ENCODE measurements around the gene APRT.

APRT gene

DNA sequence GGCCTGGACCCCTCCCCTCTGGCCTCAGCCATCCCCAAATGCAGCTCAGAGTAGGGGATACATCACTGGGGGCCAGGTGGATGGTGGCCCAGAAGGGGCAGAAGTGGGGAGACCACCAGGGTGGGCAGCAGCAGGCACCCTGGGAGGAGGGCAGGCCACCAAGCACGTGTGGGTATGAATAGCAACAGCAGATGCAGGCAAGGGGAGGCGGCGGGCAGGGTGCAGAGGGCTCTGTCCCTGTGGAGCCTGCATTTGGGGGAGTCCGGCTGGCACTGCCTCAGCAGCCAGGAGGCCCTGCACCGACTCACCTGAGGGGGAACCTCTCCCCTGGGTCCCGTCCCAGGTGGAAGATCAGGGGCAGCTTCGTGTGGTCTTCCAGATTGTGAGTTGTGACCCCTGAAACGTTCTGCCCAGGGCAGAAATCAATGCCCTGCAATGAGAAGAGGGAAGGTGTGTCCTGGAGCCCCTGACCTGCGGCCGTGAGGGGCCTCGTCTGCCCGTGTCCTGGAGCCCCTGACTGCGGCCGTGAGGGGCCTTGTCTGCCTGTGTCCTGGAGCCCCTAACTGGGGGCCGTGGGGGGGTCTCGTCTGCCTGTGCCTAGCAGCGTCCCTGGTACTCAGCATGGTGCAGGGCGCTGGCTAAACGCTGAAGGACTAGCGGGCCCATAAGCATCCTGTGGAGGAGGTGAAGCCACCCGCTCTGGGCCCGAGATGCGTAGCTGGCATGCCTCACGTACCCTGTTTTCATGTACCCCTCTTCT is 10.7 kb upstream of the APRT start:
- no peak for DNase-seq (ENCODE audit: low spot score)

DNA sequence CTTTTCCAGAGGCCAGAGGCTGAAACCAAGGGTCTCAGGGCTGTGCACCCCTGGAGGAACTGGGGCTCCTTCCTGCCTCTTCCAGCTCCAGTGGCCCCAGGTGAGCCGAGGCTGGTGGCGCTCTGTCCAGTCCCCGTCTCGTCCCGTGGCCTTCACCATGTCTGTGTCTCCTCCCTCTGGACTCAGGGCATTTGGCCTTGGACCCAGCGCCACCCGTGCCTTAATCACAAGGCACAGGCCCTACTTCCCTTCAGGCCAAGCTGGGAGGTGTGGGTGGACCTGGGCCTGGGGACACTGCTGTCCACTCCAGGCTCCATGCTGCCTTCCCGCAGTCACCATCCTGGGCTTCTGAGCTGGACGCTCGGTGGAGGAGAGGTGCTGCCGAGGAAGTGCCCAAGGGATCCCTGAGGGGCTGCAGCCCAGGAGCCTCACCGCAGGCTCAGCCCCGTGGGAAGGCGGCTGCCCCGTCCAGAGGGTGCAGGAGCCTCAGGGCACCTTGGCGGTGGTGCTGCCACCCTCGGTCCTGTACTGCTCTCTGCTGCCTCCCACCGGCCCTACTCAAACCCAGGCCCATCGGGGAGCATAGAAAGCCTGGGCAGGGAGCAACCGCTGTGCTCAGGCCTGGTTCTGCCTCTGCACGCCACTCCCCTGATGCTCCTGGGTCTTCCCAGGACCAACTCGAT is 9.6 kb upstream of the APRT start:
- no peak for DNase-seq (ENCODE audit: low spot score)

DNA sequence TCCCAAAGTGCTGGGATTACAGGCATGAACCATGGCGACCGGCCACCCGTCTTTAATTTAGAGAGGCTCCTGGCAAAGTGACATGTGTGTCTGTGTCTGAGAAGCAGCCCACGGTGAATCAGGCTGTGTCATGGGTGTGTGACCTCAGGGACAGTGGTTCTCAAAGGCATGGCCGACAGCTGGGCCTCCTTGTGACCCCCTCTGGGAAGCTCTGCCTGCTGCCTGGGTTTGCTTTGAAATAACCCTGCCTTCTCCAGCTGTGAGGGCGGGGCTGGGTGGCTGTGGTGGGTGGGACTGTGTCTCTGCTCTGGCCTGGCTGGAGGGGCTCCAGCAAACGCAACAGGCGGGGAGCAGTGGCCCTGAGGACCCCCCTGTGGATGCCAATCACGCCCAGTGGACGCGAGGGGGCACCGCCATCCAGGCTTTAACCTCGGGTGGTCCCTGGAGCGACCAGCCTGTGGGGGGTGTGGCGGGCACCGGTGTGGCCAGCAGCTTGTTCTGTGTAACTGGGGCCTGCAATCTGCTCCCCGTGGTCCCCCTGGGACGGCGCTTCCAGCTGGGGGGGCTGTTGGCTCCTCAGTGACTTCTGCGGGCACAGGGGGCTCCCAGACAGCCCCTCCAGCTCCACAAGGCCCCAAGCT is 8.8 kb upstream of the APRT start:
- no peak for DNase-seq (ENCODE audit: low spot score)

DNA sequence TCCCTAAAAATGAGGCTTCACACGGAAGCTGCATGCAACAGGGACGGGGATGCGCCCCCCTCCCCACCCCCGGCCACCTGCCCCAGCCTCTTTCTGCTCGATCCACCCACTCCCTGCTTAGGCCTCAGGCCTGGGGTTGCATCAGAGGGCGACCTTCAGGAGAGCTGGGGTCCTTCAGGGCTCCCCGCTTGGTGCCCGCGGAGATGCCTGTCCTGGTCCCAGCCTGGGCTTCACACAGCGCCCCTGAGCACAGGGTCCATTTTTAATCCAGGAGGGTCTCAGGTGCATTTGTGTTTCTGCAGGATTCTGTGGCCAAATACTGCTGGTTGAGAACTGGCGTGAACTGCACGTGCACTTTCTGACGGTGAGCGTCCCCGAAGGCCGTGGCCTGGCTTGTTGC is 7.4 kb upstream of the APRT start:
- DNase-seq (ENCODE audit: low spot score): no peak

DNA sequence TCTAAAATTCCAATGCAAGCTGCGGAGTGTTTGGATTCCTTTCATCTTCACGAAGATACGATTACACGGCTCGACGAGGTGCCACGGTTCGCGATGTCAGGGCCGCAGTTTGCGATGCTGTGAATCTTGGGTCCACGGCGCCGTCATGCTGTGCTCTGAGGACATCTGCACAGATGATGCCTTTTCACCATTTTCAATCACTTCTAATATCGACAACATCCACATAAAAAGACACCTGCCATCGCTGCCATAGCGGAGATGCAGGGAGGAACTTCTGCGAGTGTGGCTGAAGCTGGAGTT is 6.8 kb upstream of the APRT start:
- no peak for DNase-seq (ENCODE audit: low spot score)

DNA sequence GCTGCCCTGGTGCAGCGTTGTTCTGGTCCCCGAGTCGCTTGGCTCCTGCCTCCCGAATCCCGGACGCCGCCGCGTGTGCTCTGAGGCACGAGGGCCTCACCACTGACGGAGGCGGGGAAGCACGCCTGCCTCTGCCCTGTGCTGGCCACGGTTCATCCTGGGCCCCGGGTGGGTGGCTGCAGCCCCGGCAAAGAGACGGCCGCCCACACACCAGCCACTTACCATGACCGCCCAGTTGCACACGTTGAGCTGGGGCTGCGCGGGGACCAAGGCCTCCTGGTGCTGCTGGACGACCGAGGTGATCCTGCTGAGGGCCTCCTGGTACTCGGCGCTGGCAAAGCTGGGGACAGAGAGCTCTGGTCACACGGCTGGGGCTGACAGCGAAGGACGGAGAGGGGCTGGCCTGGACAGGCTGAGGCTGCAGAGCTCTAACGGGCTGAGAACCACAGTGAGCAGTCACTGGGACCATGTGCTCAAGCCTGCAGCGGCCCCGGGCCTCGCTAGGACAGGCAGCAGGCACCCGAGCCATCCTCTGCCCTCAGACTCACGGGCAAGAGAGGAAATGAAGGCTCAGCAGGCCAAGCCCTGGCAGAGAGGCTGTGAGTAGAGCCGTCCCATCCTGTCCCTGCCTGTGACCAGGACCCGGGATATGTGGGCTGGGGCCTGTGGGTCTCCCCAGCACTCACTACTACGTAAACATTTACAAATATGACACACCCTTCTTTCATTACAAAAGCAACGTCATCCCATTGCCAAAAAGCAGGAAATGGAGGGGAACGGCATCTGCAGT is 6.3 kb upstream of the APRT start:
- no peak for DNase-seq (ENCODE audit: low spot score)

DNA sequence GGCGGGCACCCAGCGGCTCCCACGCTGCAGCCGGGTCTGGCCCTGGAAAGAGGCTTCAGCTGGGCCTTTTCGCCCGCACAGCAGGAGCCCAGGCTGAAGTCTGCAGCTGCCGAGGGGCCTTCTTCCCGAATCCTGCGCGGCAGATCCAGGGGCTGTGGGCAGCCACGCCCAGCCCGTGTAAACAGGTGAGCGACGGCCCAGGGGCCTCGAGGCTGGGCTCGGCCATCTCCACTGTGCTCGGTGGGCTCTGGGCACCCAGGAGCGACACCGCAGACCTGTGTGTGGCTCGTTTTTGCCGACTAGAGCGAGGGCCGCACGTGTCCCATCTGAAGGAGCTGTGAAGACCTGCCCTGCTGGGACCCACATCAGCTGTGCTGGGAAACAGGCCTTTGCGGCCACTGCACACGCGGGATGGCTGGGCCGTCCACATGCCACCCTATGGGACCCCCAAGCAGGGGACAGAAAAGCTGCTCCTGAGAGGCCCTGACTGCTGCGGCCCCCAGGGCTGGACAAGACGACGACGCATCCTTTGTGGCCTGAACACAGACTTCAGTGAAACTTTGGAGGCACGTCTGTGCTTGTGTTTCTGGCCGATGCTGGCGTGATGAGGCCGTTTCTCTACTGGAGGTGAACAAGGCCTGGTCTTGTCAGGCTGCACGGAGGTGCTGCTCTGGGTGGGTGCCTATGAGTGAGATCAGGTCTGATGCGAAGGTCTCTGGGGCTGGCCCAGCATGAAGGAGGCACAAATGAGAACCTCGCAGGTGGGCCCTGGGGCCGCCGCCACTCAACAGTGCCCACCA is 5.2 kb upstream of the APRT start:
- no peak for DNase-seq (ENCODE audit: low spot score)

DNA sequence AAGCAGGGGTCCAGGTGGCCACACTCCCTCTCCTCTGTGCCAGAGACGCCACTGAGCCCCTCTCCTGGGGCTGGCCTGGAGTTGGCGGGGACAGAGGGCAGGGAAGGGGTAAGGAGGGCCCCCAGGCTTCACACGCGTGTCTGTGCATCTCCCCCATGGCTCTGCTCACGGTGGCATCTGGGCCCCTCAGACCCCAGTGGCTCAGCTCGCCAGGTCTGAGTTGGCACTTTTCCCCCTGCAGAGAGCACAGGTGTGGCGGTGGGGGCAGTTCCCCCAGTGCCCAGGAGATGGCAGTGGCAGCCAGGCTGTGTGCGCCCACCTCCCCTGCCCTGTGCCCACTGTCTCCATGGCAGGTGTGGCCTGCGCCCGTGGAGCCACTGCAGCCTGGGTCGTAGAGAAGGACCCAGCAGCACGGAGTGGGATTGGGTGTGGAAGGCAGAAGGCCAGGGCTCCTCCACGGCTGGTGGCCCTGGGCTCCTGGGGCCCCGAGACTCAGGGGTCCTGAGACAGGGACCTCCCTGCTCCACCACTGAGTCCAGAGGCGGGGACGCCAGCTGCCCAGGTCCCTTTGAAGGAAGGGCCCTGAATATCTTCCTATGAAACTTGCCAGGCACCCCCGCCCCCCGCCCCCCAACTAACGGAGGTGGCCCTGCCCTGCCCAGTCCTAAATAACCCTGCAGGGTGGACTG is 4.3 kb upstream of the APRT start:
- DNase-seq (ENCODE audit: low spot score): no peak

DNA sequence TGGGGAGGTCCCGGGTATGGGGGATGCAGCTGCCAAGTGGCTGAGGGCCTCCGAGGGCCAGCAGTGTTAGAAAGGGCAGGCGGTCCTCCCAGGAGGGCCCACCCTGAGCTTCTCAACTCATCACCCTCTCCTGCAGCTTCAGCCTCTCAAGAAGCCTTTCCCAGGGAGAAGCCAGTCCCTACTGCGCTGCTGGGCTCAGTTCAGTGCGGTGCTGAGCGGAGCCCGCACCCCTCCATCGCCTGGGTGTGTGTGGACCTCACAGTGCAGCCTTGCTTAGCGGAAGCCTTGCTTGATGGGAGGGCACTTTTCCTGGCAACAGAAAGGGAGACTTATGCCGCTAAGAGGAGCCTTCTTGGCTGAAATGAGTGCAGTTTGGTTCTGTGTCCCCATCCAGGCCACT is 3.5 kb upstream of the APRT start:
- no peak for DNase-seq (ENCODE audit: low spot score)

DNA sequence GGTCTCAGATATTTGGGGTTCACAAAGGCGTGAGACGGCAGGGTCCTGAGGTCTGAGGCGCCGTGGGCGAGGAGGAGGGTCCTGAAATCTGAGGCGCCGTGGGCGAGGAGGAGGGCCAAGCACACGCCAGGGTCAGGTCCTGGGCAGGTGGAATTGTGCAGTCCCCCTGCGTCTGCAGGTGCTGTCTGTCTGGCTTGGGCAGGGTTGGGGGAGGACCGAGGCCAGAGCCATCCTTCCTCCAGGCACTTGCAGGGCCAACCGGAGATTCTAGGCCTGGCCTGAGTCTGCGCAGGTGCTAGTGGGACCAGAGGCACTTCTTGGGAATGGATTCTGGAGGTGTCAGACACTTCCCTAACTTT is 2.4 kb upstream of the APRT start:
- DNase-seq (ENCODE audit: low spot score): no peak

DNA sequence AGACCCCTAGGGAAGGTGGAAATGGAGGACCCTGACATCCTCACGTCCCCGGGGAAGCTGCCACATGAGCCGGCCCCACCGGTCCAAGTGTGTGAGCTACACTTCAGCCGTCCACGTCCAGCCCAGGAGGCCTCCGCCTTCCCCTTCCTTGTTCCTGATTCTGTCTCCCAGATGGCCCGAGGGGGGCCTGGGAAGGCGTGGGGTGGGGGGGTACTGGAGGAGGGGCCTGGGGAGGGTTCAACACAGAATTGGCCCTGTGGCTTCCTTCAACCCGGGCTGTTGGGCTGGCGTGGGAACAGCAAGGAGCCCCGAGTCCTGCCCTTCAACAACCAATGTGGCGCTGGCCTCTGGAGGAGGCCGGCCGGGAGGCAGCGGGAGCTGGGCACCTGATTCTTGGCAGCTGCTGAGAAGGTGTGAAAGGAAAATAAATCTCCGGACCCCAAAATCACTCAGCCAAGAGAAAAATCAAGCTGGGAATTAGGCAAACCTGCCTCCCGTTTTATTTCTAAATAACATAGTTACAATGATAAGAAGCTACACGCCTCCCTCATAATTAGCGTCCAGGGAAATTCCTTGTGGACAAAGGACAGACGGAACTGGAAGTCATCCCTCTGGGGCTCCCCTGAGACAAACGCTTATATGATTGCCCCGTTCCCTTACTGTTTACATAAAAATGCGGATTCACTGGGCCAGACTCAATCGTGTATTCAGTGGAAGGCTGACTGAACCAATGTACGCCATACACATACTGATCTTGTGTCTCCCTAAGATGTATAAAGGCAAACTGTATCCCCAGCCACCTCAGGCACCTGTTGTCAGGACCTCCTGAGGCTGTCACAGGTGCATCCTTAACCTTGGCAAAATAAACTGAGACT is 1.8 kb upstream of the APRT start:
- no peak for DNase-seq (ENCODE audit: low spot score)

DNA sequence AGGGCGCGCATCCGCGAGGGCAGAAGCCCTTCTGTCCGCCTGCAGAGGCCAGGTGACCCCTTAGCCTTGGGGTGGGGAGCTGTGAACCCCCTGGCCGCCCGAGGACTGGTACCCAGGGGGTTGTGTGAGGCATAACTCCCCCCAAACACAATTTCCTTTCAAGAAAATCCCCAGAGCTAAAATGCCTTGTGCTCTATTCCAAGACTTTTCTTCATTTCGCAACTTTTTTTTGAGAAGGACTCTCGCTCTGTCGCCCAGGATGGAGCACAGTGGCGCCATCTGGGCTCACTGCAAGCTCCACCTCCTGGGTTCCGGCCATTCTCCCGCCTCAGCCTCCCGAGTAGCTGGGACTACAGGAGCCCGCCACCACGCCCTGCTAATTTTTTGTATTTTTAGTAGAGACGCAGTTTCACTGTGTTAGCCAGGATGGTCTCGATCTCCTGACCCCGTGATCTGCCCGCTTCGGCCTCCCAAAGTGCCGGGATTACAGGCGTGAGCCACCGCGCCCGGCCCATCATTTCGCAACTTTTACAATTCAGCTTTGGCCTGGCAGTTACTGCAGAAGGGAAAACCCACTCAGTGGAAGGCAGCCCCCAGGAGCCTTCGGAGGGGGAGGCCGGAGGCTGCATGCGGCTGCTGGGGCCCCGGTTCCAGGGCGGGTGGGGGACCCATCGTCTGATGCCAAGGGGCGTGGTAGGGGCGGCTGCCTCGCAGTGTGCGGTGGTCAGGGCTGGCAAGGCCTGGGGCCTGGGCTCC is 963 bp upstream of the APRT start:
- peak; percentile 60 for DNase-seq (ENCODE audit: low spot score)

DNA sequence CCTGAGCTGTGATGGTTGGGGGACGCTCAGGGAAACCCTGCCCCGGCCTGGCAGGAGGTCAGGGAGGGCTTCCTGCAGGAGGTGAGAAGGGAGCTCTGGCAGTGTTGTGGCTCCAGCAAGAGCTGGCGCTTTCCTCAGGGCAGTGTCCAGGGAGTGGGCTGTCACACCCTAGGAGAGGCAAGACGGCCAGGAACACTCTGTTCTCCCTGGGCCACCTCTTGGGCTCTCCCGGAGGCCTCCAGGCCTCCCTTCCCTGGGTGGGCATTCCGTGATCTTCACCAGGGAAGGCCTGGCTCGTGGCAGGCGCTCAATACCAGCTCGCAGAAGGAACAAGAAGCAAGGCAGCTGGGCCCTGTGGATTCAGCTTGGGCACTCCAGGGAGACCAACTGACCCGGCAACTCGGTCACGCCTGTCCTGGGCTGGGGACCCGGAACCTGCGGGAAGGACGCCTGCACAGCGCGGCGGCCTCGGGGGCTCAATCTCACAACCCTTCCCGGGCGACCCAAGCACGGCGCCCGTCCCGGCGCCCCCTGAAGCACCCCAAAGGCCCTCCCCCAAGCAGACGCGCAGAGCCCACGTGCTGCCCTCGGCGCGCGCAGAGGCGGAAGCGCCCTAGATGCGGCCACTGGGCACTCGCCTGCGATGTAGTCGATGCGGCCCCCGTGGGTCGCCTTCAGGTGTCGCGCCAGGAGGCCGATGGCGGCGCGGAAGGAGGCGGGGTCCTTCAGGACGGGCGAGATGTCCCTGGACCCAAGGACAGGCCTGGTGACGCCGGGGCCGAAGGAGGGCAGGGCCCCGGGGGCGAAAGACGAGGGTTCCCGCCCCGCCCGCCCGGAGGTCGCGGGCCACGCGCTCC is 588 bp downstream of the APRT start:
- DNase-seq (ENCODE audit: low spot score): peak; percentile 89

DNA sequence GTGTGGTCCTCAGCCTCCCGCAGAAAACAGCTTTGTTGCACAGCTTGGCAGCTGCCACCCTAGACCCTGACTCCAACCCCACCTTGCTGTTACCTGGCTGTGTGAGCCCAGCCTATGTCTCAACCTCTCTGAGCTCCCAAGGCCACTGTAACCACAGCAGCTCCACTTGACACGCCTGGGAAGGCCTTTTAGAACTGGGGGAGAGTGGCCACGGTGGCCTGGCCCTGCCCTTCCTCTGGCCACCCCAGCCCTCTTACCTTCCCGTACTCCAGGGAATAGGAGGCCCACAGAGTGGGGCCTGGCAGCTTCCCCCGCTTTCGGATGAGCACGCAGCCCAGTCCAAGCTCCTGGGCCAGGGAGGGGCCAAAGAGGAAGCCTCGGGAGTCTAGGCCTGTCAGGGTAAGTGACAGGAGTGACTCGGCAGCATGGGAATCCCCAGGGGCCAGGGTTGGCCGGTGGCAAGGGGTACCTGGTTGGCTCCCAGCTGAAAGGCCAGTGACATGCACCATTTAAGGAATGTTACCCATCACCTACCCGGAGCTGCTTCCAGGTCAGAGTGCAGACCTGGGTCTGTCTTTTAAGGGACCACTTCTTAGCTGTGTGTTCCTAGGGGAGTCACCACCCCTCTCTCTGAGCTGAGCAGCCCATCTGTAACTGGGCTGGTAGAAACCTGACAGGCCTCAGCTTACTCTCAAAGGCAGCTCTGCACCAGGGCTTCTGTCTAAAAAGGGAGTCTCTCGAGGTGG is 1.4 kb downstream of the APRT start:
- peak; percentile 66 for DNase-seq (ENCODE audit: low spot score)

DNA sequence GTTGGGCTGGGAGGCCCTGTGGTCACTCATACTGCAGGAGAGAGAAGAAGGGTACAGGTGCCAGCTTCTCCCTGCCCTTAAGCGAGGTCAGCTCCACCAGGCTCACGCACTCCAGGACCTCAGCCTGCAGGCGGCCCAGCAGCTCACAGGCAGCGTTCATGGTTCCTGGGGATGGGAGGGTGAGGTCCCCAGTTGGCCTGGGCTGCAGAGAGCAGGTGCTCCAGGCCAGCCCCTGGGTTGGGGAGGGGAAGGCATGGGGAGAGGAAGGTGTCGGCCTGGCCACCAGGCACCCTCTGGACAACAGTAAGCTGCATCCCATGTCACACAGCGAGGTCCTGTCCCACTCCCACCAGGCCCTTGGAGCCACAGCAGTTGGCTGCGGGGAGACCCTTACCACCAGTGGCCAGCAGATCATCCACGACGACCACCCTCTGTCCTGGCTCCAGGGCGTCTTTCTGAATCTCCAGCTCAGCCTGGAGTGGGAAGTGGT is 2.0 kb downstream of the APRT start:
- DNase-seq (ENCODE audit: low spot score): peak; percentile 45

DNA sequence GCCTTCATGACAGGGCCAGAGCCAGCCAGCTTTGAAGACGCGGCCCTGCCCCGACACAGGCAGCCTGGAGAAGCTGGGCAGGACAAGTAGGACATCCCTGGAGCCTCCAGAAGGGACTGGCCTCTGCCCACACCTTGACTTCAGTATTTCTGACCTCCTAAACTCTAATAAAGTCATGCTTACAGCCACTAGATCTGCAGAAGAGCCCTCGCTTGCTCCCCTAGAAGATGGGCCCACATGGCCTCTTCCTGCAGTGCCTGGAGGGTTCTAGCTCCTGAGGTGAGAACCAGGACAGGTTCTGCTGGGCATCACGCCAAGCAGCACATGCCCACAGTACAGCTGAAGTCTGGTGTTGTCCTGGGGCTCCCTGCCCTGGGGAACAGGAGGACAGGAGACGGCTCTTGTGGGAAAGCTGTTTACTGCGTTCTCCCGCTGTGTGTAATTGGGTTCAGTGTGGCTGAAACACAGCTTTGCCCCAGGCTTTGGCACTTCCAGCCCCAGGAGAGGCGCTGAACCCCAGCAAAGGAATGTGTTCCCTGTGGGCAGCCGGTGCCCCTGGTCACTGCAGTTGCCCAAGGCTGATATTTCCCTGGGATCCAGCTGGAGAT is 2.6 kb downstream of the APRT start:
- no peak for DNase-seq (ENCODE audit: low spot score)
